Subcutaneous preadipocyte (primary cell): ENCODE results near the gene SFTA2. TPM values are rescaled to one million over a fixed set of nuclear protein-coding genes. Genes with fewer than 3 reads are reported as not detected.

Experiments used
- small RNA-seq: library from RNA; depleted of rRNA; stranded (forward); fragments of <200 nt; gene quantifications from one replicate; pipeline ENCODE3, GENCODE V24; 2012
- total RNA-seq: library from RNA; depleted of rRNA; stranded (reverse); fragments of >200 nt; gene quantifications from 2 replicates; pipeline ENCODE4 v1.2.3, GENCODE V29; 2012

The SFTA2 gene
- not detected in 2 replicates for total RNA-seq

DNA sequence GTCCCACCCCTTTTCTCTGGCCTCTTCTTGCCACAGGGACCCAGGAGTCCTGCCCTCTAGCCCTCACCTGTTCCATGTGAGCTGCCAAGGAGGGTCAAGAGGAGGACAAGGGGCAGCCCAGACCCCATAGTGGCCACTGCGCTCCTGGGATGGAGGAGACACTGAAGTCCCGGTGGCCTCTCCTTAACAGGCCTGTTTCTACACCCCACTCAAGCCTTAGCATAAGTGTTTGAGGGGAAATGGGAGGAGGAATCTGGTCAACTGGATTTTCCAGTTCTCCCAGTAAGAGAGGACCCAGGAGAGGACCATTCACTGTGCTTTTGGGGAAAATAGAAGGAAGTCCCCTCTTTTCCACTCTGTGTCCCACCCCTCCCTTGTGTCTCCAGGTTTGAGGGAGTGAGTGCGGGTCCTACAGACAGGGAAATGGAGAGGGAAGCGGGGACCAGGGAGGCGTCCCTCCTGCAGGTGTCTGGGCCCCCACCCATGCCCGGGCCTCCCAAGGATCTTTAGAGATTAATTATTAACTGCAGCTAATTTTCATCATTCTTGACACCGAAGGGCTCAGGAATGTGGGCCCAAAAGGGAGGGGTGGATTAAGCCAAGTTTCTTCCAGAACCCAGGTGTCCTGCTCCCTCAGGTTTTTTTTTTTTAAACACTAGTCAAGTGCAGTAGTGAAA, at the start of gene SFTA2:
Gene SFTA2 (minus strand): TSS at position 202 of the 677 bp plus-strand sequence. CDS start 74 bp downstream, at position 128.

DNA sequence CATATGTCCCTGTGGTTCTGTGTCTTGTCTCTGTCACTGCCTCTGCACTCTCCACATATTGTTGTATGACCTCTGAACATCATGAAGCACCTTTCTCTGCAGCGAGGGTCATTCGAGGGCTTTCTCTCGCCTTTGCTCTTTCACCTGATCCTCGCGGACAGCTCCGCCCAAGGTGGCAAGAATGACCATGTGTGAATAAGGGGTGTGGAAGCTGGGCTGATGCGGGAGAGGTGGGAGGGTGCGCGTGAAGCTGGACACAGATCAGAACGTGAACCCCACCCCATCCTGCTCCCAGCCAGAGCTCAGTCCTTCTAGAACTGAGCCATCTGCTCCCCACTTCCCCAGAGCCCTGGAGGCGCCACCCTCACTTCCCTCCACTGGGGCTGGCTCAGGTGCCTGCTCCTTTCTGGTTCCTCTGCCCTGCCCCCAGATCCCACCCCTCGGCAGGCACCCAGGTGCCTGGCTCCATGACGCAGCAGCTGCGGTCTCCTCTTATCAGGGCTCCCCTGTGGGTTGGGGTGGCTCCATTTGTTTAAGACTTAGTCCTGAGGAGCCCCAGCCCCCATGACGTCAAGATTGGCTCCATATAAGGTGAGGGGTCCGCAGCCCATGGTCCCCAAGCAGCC, 8.5 kb upstream of the SFTA2 start, which contains the start of gene MUCL3:
Gene MUCL3 (plus strand): TSS at position 613 of the 626 bp plus-strand sequence. CDS start 27 bp downstream, outside the sequence.

GRCh38 chr6:30914076-30914853, 17.7 kb downstream of the SFTA2 start, which contains the start of gene VARS2:
Gene VARS2, plus strand, starts transcription at chr6:30914238. Its CDS starts 599 bp downstream, at chr6:30914837.

GRCh38 chr6:30907758-30908591, 24.0 kb downstream of the SFTA2 start, which contains the start of gene GTF2H4:
Gene GTF2H4, plus strand, starts transcription at chr6:30908207.

DNA sequence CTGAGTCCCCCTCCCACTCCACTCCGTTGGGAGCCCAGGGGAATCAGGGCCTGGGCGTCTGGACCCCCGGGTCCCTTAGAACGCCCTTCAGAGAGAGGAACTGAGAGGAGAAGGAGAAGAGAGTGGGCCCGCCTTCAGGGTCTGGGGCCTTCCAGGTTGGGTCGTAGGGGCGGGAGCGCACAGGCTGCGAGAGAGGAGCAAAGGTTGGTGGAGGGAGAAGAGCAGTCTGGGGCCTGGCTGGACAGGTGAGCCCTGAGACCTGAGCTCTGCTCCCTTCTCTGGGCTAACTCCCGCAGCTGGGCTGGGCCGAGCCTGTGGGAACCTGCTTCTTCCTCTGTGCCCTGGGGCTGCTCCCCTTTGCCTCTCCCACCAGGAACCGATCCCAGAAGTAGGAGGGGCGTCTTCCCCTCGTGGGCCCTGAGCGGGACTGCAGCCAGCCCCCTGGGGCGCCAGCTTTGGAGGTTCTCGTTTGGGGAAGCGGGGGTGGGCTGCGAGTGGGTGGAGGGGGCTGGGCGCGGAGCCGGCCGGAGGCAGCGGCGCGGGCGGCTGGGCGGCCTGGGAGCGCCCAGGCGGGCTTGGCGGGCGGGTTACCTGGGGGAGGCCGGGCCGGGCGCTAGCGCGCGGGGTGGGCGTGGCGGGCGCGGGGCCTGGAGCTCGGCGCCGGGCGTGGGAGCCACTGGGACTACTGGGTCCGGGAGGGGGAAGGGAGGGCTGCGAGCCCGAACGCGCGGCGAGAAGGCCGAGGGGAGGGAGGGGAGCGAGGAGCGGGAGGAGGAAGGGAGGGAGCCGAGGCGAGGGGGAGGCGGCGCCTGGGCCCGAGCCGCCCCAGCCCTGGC, 48.1 kb downstream of the SFTA2 start, which contains the start of gene DDR1:
Gene DDR1 (plus strand): TSS at position 835 of the 836 bp plus-strand sequence. CDS start 4,211 bp downstream, outside the sequence.

Small RNAs within 50 kb of the gene (small RNA-seq; reads per million reads assigned to genes)
- gene RF00019: not detected

Other genes with a start within 250 kb of the SFTA2 start
- 44.5 and 73.1 TPM in 2 replicates for gene PPP1R18, start 245.5 kb downstream of the SFTA2 start, total RNA-seq
- 7.7 and 9.0 TPM in 2 replicates for gene NRM, start 241.2 kb downstream of the SFTA2 start, total RNA-seq
- gene MDC1, start 214.9 kb downstream of the SFTA2 start, total RNA-seq: 6.2 and 10.0 TPM in 2 replicates
- gene TUBB, start 211.8 kb downstream of the SFTA2 start, total RNA-seq: 819 and 1,073 TPM in 2 replicates
- 88.4 and 104 TPM in 2 replicates for gene FLOT1, start 189.5 kb downstream of the SFTA2 start, total RNA-seq
- gene IER3, start 187.6 kb downstream of the SFTA2 start, total RNA-seq: 8.8 and 13.7 TPM in 2 replicates
- 2.6 and 3.9 TPM in 2 replicates for gene DDR1, start 47.7 kb downstream of the SFTA2 start, total RNA-seq
- gene GTF2H4, start 24.0 kb downstream of the SFTA2 start, total RNA-seq: 8.1 and 11.3 TPM in 2 replicates
- 10.7 and 18.4 TPM in 2 replicates for gene VARS2, start 17.9 kb downstream of the SFTA2 start, total RNA-seq
- not detected in 2 replicates for gene MUCL3, start 8.8 kb upstream of the SFTA2 start, total RNA-seq
- gene MUC21, start 51.5 kb upstream of the SFTA2 start, total RNA-seq: not detected in 2 replicates
- not detected in 2 replicates for gene MUC22, start 78.3 kb upstream of the SFTA2 start, total RNA-seq
- gene C6orf15, start 180.4 kb upstream of the SFTA2 start, total RNA-seq: not detected in 2 replicates
- 0.37 and 0.39 TPM in 2 replicates for gene PSORS1C1, start 182.6 kb upstream of the SFTA2 start, total RNA-seq
- not detected in 2 replicates for gene CDSN, start 188.3 kb upstream of the SFTA2 start, total RNA-seq
- not detected in 2 replicates for gene PSORS1C2, start 206.9 kb upstream of the SFTA2 start, total RNA-seq
- gene CCHCR1, start 225.6 kb upstream of the SFTA2 start, total RNA-seq: 11.4 and 18.0 TPM in 2 replicates
- 13.6 and 25.2 TPM in 2 replicates for gene TCF19, start 226.4 kb upstream of the SFTA2 start, total RNA-seq
- 0.59 TPM in 1 of 2 replicates, not detected in the other for gene POU5F1, start 238.5 kb upstream of the SFTA2 start, total RNA-seq